Adipose tissue (tissue), 3 donors: ENCODE data around the gene ENTREP1. TPM values are rescaled to one million over a fixed set of nuclear protein-coding genes. Genes with fewer than 3 reads are reported as not detected.

ENCODE experiments used
- H3K27ac ChIP-seq: one replicate; pipeline ENCODE4 v1.5.1; 2013; ENCODE audit warnings: low read depth, low read length
- WGBS, 3 donors: extraction: QIAGEN DNeasy Blood & Tissue Kit; methylation state at CpG; one replicate each; pipeline ENCODE4 v1.1.7; 2013; 5-methylcytosine and 5-hydroxymethylcytosine counted together
- polyA plus RNA-seq, 3 donors: library from polyadenylated mRNA; stranded (reverse); fragments of 200-250 nt; gene quantifications; one replicate each; pipeline ENCODE4 v1.2.3, GENCODE V29; 2013
- donor health status: healthy with polysubstance abuse.
- donor health status: Bipolar disorder and iron deficiency.
- donor health status: healthy.

ENTREP1 gene
- polyA plus RNA-seq, 3 donors = 3.2 to 4.3 (median 4.1) TPM

- WGBS, 3 donors = 67 to 78% (median 72%) methylated on average over 2 of the region's 2 CpGs
- H3K27ac ChIP-seq = no peak overlapping the region
Observed at GRCh38 chr9:69317081-69317480, 7.9 kb upstream of the ENTREP1 start.

GRCh38 chr9:69317894-69318293 is 7.1 kb upstream of the ENTREP1 start:
- H3K27ac ChIP-seq = no peak overlapping the region

- 77 to 78% (median 77%) methylated on average over 6 of the region's 6 CpGs for WGBS, 3 donors
- H3K27ac ChIP-seq = no peak overlapping the region
Observed at GRCh38 chr9:69319324-69320025, 5.5 kb upstream of the ENTREP1 start.

- 38 to 77% (median 72%) methylated on average over 1 of the region's 1 CpG for WGBS, 3 donors
- H3K27ac ChIP-seq = no peak overlapping the region
Observed at GRCh38 chr9:69322256-69322655, 2.8 kb upstream of the ENTREP1 start.

- H3K27ac ChIP-seq = no peak overlapping the region
- 50 to 69% (median 53%) methylated on average over 2 of the region's 2 CpGs for WGBS, 3 donors
Observed at GRCh38 chr9:69323861-69324260, 1.2 kb upstream of the ENTREP1 start.

- WGBS, 3 donors = 3 to 4% (median 3%) methylated on average over 36 to 64 of the region's 64 CpGs
- no peak overlapping the region for H3K27ac ChIP-seq
Observed at GRCh38 chr9:69325409-69326212, 596 bp downstream of the ENTREP1 start.

- 51 to 62% (median 56%) methylated on average over 7 of the region's 7 CpGs for WGBS, 3 donors
- no peak overlapping the region for H3K27ac ChIP-seq
Observed at GRCh38 chr9:69326261-69326660, 1.2 kb downstream of the ENTREP1 start.

- WGBS, 3 donors = 87 to 94% (median 93%) methylated on average over 3 of the region's 3 CpGs
- H3K27ac ChIP-seq = no peak overlapping the region
Observed at GRCh38 chr9:69330580-69330979, 5.6 kb downstream of the ENTREP1 start.

GRCh38 chr9:69331444-69331843 is 6.4 kb downstream of the ENTREP1 start:
- H3K27ac ChIP-seq = no peak overlapping the region
- 82 to 97% (median 92%) methylated on average over 3 of the region's 3 CpGs for WGBS, 3 donors

GRCh38 chr9:69332067-69332685 is 7.2 kb downstream of the ENTREP1 start:
- H3K27ac ChIP-seq = no peak overlapping the region
- 94 to 95% (median 94%) methylated on average over 5 of the region's 5 CpGs for WGBS, 3 donors

GRCh38 chr9:69333716-69334115 is 8.7 kb downstream of the ENTREP1 start:
- no peak overlapping the region for H3K27ac ChIP-seq
- WGBS, 3 donors = 83 to 100% (median 94%) methylated on average over 2 of the region's 2 CpGs

- H3K27ac ChIP-seq = no peak overlapping the region
Observed at GRCh38 chr9:69334317-69334716, 9.3 kb downstream of the ENTREP1 start.

GRCh38 chr9:69339620-69340019 is 14.6 kb downstream of the ENTREP1 start:
- WGBS, 3 donors = 77 to 83% (median 78%) methylated on average over 2 of the region's 2 CpGs
- H3K27ac ChIP-seq = no peak overlapping the region

- no peak overlapping the region for H3K27ac ChIP-seq
- WGBS, 3 donors = 0 to 67% (median 6%) methylated on average over 2 to 3 of the region's 3 CpGs
Observed at GRCh38 chr9:69340631-69341030, 15.6 kb downstream of the ENTREP1 start.

GRCh38 chr9:69342769-69343168 is 17.8 kb downstream of the ENTREP1 start:
- WGBS, 3 donors = 90 to 100% (median 90%) methylated on average over 1 of the region's 1 CpG

GRCh38 chr9:69344459-69344858 is 19.4 kb downstream of the ENTREP1 start:
- no peak overlapping the region for H3K27ac ChIP-seq

More at GRCh38 chr9:69342769-69343168, 17.8 kb downstream of the ENTREP1 start:
- H3K27ac ChIP-seq = no peak overlapping the region

GRCh38 chr9:69346596-69347390 is 21.8 kb downstream of the ENTREP1 start:
- 78 to 88% (median 83%) methylated on average over 6 of the region's 6 CpGs for WGBS, 3 donors
- H3K27ac ChIP-seq = no peak overlapping the region

More at GRCh38 chr9:69344459-69344858, 19.4 kb downstream of the ENTREP1 start:
- 82 to 89% (median 86%) methylated on average over 4 of the region's 4 CpGs for WGBS, 3 donors

GRCh38 chr9:69347607-69348006 is 22.6 kb downstream of the ENTREP1 start:
- WGBS, 3 donors = 50 to 68% (median 53%) methylated on average over 1 of the region's 1 CpG
- no peak overlapping the region for H3K27ac ChIP-seq

GRCh38 chr9:69351227-69351626 is 26.2 kb downstream of the ENTREP1 start:
- WGBS, 3 donors = 96 to 98% (median 96%) methylated on average over 3 of the region's 3 CpGs
- no peak overlapping the region for H3K27ac ChIP-seq
